ENCODE measurements around the gene TCF15.

GRCh38 chr20:655726-656624 lies 45.9 kb upstream of the TCF15 start:
- no peak for TF ChIP-seq POLR2A (IDR thresholded peaks at IDR 0.05)
- no peak for TF ChIP-seq CTCF (IDR thresholded peaks at IDR 0.05)
- no peak for TF ChIP-seq POLR2AphosphoS5 (IDR thresholded peaks at IDR 0.05)
